HUDEP-2 (cell line): Measurements from ENCODE around the gene CMIP.
"Not testable (repeated sequence)": the region's sequence is repeated elsewhere in the genome, so short reads cannot be mapped to it uniquely, and the experiment has no call there.

Source experiments
- DNase-seq, 76 experiments: peaks; one replicate each; lab custom pipeline; 2025; ENCODE audit not compliant: unreplicated experiment in 76 of 76; lab: John Stamatoyannopoulos, UW

Gene CMIP

DNA sequence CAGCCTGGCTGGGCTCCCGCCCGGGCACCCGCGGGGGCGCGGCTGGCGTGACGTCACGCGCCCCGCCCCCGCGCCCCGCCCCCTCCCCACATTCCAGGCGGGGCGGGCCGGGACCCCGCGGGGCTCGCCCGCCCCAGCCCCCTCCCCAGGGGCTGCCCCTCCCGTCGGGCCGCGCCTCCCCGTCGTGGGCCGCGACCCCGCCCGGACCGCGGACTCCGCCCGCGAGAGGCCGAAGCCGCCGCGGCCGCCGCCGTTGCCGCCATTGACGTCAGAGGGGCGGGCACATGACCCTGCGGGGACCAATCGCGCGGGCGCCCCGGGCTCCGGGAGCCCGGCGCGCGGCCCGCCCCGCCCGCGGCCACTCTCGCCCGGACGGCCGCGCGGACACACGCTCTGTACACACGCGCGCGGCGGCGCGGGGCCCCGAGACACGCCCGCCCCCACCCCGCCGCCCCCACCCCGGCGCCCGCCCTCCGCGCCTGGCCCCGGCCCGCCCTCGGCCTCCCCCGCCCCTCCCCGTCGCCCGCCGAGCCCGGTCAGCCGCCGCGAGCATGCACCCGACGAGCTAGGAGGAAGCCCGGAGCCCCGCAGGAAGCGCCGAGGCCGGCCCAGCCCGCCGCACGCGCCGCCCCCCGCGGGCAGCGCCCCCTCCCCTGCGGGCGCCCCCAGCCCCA, at the start of gene CMIP:
Gene CMIP, plus strand, starts transcription at position 361 of the 674 bp plus-strand sequence.
- peak in 69 of 76 experiments; percentile 20 to 82 (median 63) for DNase-seq

DNA sequence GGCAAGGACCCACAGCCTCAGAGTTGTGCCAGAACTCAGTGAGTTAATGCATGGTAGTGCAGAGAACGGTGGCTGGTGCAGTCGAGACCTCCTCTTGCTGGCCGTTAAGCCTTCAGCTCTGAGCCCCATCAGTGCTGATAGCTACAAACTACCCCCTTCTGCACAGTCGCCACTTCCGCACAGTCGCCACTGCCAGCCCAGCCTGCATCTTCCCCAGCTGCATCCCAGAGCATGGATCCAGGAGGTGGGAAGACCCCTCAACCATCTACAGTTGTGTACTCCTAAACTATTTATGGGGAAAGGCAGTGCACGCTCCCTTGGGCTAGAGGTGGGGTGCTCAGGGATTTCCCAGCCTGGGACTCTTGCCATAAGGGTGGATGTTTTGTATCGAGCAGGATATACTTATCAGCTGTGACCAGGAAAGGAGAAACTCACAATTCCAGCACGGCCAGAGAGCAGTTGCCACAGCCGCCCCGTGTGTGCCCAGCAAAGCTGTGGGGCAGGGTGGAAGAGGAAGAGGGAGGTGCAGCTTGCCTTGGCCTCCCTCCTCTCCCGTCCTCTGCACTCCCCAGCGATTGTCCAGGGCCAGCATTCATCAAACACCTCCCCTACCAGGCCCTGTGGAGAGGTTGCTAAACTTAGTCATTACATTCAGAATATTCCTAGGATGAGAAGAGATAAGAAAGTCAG, 49.5 kb upstream of the CMIP start:
- DNase-seq = no peak

DNA sequence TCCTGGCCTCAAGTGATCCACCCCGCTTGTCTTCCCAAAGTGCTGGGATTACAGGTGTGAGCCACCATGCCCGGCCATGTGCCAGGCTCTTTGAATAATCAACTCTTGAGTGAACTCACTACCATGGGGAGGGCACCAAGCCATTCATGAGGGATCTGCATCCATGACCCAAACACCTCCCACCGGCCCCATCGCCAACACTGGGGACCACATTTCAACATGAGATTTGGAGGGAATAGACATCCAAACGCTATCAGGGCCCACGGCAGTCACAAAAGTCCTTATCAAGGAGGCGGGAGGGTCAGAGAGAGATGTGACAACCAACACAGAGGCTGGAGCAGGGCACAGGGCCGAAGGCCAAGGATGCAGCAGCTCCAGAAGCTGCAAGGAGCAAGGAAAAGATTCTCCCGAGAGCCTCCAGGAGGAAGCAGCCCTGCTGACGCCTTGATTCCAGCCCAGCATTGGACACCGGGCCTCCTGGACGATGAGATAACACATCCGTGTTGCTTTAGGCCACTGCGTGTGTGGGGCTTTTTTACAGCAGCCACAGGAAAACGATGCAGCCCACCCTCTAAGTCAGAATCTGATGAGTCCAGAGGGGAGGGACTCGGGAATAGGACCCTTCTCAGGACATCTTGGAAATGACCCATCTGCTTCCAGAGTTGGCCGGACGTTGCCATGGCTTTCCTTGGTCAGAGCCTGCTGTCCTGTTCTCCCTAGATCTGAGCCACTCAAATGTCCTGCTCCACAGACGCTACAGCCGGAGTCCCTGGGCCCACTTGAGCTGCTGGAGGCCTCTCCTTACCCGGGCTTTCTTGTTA, 47.3 kb upstream of the CMIP start:
- no peak for DNase-seq

DNA sequence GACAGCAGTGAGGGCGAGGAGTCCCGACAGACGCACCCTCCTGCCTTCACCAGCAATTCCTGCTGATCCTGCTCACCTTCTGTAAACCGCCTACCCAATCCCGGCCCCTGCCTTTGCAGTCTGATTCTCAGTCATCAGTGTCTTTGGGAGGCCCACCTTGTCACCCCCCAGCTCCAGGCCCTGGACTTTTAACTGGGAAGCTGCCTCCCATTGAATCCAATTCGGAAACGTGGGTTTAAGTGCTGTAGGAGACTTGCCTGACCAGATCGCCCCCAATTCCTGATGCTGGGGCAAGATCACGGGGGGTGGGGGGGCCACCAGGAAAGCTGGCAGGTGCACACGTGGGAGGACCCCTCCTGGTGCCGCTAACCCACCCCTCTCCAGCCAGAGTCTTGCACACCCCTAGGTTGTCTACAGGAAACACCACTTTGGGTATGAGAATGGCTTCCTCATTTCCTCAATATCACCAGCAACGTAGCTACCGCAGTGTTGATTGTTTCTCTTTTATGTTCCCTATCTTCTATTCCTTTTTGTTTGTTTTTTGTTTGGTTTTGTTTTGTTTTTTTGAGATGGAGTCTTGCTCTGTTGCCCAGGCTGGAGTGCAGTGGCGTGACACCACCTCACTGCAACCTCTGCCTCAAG, 46.6 kb upstream of the CMIP start:
- no peak for DNase-seq

DNA sequence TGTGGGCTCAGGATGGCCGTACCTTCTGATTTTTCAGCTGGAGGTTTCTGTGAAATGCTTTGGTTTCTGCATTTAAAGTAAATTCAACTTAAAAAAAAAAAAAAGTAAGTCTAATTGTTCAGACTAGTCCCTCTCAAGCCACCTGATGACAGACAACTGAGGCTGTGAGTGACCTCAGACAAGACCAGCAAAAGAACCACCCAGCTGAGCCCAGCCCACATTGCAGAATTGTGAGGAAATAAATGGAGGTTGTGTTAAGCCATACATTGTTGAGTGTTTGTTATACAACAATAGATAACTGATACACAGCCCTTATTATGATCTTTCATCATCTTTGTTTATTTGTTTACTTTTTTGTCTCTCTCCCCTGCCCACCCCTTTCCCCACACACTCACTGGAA, 44.7 kb upstream of the CMIP start:
- DNase-seq = no peak

DNA sequence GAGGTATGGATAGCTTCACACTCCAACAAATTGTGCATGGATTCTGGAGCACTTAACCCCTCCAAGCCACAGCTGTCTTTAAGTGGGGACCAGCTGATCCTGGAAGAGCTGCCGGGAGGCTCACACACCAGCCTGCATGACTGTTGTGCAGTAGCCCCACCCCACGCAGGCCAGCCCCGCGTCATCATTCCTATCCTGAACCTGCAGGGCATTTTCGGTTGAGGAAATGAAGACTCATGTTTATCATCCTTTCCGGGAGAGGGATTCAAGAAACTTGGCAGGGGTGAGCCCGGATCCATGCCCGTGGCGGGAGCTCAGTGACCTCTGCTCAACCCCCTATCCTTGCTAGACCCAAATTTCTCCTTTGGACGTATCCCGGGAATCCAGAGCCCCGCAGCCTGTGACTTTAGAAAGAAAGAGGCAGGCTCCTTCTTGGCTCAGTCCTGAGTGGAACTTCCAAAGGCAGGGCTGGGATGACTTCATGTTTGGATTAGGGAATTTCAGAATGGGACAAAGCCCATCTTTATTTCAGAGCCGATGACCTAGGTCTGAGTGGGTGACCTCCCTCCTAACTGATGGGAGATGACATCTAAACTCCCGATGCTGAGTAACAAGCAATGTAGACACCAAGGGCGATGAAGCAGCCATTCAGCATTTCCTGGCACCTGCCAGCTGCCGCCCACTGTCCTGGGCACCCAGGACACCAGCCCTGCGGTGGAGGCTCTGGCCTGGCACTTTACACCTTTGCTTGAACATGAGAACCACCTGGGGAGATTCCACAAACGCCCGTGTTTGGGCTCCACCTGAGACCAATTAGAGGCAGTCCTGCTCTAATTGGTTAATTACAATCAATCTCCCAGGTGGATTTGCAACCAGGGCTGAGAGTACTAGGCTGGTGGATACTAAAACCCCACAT, 43.3 kb upstream of the CMIP start:
- no peak for DNase-seq

DNA sequence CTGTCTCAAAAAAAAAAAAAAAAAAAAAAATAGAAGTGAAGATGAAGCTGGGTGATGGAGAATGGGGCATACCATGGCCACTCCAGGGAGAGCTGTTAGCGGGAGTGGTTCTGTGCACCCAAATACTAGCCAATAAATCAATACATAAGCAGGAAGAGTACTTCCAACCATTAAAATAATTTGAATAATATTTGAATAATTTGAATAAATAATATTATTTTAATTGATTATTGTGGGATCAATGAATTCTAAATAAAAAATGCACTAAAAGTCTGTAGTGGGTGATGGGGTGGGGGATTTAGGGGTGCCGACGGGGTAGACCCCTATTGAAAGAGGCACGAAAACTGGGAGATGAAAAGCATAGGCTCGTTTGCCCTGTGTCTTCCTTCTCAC, 41.4 kb upstream of the CMIP start:
- no peak for DNase-seq

DNA sequence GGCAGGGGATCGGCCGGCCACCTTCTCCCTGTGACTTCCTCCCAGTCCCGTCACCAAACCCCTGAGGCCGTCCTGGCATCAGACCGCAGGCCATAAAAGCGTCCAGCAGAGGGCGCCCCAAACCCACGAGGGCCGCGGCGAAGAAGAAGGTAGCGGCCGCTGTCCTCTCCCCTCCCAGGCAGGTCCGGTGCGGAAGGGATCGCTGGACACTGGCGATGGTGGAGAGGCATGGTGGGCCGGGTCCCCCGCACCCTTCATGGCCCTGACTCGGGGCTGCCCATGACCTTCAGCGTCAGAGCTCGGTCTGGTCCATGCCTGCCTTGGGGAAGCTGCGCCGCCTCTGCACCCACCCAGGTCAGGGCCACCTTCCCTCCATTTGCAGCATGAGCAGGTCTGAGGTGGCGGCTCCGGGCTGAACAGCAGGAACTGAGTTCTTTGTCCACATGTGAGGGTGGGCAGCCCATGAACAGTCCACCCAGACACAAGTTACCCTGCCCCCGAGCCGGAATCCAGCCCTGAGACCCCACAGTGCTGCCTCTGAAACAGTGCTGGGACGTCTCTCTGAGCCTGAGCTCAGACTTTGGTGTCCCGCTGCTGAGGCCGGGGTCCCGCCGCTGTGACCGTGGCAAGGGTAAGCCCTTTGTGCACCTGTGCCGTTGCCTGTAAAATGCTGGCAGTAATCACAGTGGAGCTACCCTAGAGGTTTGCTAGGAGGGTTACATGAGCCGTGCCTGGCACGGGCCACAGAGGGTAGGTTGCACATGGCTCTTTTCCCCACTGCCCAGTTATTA, 40.8 kb upstream of the CMIP start:
- DNase-seq = peak in 70 of 76 experiments; percentile 5 to 88 (median 60)

DNA sequence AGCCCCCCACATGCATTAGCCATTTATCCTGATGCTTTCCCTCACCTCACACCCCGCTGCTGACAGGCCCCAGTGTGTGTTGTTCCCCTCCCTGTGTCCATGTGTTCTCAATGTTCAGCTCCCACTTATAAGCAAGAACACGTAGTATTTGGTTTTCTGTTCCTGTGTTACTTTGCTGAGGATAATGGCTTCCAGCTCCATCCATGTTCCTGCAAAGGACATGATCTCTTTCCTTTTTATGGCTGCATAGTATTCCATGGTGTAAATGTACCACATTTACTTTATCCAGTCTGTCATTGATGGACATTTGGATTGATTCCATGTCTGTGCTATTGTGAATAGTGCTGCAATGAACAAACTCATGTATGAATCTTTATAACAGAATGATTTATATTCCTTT, 39.6 kb upstream of the CMIP start:
- not testable (repeated sequence) for DNase-seq

DNA sequence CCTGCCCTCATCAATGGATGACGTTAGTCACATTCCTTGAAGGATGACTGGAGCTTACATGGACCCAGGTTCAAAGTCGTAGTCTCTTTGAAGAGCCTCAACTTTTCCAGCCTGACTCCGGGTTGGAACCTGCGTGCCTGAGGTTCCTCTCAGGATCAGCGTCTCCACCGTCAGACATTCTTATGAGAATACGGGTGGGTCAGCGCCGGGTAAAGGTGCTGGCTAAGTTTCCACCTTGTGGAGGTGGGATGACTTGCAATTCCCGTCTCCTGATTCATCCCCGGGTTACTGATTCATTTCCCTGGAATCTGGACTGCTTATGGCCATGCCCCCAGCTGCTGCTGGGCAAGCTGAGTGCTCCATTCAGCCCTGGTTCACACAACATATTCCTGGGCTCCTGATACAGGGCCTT, 38.9 kb upstream of the CMIP start:
- DNase-seq = no peak

DNA sequence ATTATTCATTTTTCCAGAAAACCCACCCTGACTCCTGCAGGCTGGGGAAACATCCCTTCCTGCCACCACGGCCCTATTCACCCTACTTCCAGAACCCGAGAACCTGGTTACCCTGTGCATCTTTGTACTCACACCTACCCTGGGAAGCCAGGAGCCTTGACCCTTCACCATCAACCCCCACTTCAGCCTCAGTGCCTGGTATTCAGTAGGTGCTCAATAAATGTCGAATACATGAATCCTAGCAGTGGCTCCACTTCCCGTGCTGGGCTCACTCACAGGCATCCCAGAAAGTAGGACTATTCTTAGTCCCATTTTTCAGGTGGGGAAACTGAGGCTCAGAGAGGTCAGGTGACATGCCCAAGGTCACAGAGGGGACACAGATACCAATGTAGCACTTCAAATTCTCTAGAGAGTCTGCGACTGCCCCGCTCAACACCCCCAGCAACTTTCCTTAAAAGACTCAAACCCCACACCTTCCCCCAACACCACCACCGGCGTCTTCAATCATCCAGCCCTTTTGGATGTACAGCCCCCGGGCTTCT, 36.1 kb upstream of the CMIP start:
- no peak for DNase-seq

DNA sequence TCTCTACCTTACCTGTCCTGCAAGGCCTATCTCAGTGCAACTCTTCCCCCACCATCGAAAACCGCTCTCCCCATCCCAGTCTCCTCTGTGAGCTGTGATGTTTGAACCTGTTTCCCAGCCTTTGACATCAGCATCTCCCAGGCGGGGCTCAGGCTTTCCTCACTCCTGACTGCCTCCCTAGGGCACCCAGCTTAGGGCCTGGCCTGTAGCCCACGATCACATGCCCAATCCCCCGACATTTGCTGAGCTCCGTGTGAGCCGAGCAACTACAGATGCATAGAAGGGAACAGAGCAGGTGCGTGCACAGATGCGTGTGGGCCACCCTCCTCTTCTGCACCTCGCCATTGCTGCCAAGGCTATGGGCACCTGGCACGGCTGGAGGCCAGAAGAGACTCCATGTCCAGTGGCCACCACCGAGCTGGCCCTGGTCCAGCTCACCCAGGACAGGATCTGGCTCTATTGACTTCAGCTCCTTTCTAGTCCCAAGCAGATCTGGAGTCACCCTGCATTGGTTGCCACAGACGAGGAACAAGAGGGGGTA, 35.5 kb upstream of the CMIP start:
- DNase-seq = no peak

DNA sequence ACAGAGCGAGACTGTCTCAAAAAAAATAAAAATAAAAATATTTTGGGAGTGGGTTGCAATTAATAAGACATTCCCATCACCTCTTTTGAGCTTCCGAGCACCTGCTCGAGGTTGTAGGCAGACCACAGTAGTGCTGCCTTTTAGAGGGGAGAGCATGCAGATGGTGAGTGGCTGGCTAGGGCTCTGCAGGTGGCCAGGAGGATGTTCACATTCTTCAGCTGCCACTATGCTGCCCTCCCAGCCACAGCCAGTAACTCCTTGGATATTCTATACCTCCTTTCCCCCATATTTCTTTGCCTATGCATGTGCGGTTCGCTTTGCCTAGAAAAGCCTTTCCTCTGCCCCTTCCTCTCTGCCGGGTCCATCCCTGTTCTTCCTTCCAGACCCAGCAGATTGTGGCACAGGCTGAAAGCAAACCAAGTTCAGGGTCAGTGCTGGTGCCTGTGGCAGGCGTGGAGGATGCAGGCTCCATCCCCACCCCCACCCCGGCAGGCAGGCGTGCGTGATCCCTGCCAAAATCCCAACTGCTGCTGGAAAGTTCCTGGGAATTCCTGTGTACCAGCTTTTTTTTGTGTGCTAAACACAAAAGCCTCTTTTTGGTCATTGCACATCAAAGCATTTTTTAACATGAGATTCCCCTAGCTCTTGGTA, 33.8 kb upstream of the CMIP start:
- DNase-seq = no peak

DNA sequence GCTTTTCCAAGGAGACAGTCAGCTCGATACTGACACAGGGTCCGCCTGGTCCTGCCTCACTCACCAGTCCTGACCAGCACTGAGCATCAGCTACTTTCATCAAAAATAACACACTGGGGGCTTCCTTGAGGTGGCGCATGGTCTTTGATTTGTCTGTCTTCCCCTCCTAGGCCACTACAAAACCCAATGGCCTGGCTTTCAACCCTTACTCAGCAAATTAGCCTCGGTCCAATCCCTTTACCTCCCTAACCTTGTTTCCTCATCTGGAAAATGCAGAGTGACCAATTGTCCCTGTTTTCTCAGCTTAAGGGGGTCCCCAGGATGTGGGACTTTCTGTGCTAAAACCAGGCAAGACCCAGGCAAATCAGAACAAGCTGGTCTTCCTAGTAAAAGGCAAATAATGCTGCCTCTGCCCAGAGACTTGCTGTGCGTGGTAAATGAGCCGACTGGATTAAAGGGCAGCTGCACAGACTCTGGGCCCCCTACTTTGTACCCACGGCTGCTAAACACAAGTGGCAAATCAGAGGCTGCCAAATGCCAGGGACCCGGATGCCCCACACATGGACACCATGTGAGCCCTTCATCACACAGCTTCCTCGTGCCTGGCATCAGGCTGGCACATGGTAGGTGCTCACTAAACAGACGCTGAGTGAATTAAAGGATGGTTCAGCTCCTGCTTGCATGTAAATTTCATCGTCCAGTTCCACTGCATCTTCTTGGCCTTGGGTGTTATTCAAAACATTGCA, 31.2 kb upstream of the CMIP start:
- DNase-seq = no peak

DNA sequence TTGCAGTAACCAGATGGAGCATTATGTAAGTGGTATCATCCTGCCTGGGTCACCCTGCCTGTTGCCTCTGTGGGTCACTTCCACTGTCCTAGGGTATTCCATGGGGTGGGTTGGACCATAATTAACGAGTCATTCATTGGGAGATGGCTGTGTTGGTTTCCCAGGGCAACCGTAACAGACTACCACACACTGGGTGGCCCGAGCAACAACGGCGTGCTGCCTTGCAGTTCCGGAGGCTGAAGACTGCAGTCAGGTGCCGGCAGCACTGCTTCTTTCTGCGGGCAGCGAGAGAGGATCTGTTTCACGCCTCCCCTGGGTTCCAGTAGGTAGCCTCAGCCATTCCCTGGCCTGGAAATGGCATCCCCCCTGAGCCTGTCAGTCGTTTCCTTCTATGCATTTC, 28.9 kb upstream of the CMIP start:
- no peak for DNase-seq

DNA sequence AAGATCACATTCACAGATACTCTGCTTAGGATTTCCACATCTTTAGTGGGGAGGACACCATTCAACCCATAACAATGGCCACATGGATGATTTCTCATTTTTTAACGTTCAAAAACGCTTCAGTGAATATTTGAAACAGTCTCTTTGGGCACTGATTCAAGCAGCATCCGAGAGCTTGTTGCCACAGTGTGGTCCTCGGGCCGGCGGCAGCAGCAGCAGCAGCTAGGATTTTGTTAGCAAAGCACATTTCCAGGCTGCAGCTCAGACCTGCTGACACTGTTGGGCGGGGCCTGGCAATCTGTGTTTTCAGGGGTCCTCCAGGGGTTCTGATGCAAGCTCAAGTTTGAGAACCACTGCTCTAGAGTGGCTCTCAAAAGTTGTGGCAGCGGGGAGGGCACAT, 27.9 kb upstream of the CMIP start:
- DNase-seq = no peak

DNA sequence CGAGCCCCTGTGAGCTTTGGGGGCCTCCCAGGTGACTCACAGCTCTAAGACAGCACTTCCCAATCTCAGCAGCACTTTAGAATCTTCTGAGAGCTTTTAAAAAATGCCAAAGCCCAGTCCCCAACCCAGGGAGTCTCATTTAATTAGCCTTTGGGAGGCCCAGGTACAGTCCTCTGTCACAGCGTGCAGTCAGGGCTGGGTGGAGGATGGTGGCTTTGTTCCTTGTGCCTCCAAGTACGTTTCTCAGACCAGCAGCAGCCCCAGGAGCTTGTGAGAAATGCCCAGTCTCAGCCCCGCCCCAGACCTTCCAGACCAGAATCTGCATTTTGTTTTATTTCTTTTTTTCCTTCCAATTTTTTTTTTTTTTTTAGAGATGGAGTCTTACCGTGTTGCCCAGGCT, 27.4 kb upstream of the CMIP start:
- DNase-seq = no peak

DNA sequence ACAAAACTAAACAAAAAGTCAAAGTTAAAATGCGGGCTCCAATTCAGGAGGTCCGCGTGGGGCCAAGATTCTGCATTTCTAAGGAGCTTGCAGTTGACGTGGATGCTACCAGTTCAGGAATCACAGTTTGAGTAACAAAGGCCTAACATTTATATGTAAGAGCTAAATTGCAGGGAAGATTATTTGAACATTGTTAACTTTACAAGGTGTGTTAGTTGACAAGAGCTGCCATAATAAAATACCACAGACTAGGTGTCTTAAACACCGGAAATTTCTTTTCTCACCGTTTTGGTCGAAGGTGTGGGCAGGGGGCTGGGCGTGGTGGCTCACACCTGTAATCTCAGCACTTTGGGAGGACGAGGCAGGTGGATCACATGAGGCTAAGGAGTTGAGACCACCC, 24.8 kb upstream of the CMIP start:
- DNase-seq = no peak
